Measurements from ENCODE around the gene GALNT9.

The GALNT9 gene

DNA sequence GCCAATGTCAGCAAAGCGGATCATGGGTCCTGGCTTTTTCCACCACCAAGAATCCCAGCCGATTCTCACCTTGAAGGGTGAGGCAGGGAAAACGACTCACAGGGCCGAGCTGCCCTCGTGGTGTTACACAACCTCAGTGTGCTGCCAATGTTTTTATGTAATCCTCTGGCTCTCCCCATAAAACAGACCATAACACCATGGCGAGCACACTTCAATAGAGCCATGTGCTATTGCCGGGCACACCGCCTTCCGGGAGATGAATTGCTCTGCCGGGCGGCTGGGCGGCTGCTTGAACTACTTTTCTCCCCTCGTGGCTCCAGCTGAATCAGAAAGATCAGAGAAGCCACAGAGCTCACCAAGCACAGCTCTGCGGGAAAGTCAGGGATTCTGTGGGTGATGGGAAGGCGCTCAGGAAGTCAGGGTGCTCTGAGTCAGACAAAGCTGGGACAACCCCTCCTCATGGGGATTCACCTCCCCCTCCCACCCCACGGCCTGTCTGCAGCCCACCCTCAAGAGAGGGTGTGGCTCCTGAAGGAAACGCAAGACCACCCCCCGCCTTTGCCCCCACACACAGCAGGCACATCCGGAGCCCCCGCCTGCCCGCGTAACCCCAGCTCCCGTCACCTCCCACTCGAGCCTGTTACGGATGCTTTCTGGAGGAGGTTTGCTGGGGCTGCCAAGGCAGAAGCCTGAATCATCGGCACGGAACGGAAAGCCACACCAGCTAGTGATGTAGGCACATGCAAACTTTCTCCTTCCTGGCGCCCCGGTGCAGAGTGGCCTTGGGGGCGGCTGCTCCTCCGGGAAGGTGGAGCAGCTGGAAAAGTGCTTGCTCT is 1.8 kb downstream of the GALNT9 start:
- DNase-seq (ENCODE audit: low spot score in 2 of 2) (peak; percentile 17 to 55), ATAC-seq (peak; percentile 78)
- Mint-ChIP-seq H3K9me3 (no peaks in the 10 kb centered on the region), H3K4me1 (peaks cover 11% of the 10 kb centered on the region), H3K4me3 (peak overlapping the region; percentile 21), H3K36me3 (no peaks in the 10 kb centered on the region), H3K27ac (no peak overlapping the region)

GRCh38 chr12:132326646-132327045 is 2.7 kb downstream of the GALNT9 start:
- ATAC-seq (no peak), DNase-seq (ENCODE audit: low spot score in 2 of 2) (no peak)
- no peak overlapping the region for H3K27ac Mint-ChIP-seq
- peaks cover 11% of the 10 kb centered on the region for H3K4me1 Mint-ChIP-seq
- H3K36me3 Mint-ChIP-seq, result no peaks in the 10 kb centered on the region
- H3K9me3 Mint-ChIP-seq, result no peaks in the 10 kb centered on the region
- H3K4me3 Mint-ChIP-seq, result peak overlapping the region; percentile 21

DNA sequence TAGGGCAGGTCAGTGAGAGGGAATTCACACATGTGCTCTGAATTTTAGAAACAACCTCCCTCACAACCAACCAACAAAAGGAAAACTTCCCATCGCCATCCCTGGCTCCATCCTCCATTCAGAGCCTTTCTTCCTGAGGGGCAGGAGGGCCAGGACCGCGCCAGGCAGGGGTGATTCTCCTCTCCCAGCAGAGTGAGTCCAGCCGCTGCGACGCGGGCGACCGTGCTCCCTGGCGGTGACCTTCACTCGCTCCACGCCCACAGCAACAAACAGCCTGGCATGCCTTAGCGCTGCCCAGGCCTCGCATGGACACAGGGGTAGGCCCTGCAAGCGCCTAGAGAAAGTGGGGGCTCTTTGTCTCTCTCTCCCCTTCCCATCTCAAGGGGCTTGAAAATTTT is 3.7 kb downstream of the GALNT9 start:
- no peak overlapping the region for H3K4me3 Mint-ChIP-seq

GRCh38 chr12:132324841-132325732 is 4.3 kb downstream of the GALNT9 start:
- H3K27ac Mint-ChIP-seq, result no peak overlapping the region
- no peak overlapping the region for H3K4me3 Mint-ChIP-seq
- H3K4me1 Mint-ChIP-seq, result peaks cover 11% of the 10 kb centered on the region
- no peaks in the 10 kb centered on the region for H3K36me3 Mint-ChIP-seq
- DNase-seq (ENCODE audit: low spot score in 2 of 2) (no peak), ATAC-seq (no peak)
- no peaks in the 10 kb centered on the region for H3K9me3 Mint-ChIP-seq

More for the DNA sequence above, 3.7 kb downstream of the GALNT9 start:
- Mint-ChIP-seq H3K9me3 (no peaks in the 10 kb centered on the region), H3K4me1 (peaks cover 11% of the 10 kb centered on the region), H3K36me3 (no peaks in the 10 kb centered on the region), H3K27ac (no peak overlapping the region)
- ATAC-seq, result no peak
- DNase-seq (ENCODE audit: low spot score in 2 of 2), result no peak

DNA sequence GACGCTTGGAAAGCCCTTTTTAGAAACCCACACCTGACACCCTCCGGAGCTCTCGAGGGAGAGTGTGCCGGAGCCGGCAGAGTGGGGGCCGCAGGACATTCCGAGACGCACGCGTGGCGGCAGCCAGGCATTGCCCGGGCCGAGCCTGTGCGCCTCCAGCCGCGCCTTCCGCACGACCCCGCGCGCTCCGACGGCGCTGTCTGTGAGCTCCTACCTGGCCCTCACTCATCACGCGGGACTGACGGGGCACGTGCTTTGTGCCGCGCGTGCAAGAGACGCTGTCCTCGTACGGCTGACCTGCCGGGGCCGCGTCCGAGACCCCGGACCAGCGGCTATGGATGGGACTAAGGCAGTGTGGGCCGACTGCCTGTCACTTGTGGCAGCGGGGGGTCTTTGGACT is 5.2 kb downstream of the GALNT9 start:
- H3K9me3 Mint-ChIP-seq, result no peaks in the 10 kb centered on the region
- no peaks in the 10 kb centered on the region for H3K36me3 Mint-ChIP-seq
- no peak overlapping the region for H3K27ac Mint-ChIP-seq
- DNase-seq (ENCODE audit: low spot score in 2 of 2) (no peak), ATAC-seq (no peak)
- peaks cover 11% of the 10 kb centered on the region for H3K4me1 Mint-ChIP-seq
- H3K4me3 Mint-ChIP-seq, result no peak overlapping the region

GRCh38 chr12:132323171-132324010 is 6.0 kb downstream of the GALNT9 start:
- Mint-ChIP-seq H3K4me1 (peaks cover 11% of the 10 kb centered on the region), H3K36me3 (no peaks in the 10 kb centered on the region), H3K4me3 (peak overlapping the region; percentile 51), H3K9me3 (no peaks in the 10 kb centered on the region), H3K27ac (peak overlapping the region; percentile 56)
- DNase-seq (ENCODE audit: low spot score in 2 of 2) (no peak), ATAC-seq (no peak)

DNA sequence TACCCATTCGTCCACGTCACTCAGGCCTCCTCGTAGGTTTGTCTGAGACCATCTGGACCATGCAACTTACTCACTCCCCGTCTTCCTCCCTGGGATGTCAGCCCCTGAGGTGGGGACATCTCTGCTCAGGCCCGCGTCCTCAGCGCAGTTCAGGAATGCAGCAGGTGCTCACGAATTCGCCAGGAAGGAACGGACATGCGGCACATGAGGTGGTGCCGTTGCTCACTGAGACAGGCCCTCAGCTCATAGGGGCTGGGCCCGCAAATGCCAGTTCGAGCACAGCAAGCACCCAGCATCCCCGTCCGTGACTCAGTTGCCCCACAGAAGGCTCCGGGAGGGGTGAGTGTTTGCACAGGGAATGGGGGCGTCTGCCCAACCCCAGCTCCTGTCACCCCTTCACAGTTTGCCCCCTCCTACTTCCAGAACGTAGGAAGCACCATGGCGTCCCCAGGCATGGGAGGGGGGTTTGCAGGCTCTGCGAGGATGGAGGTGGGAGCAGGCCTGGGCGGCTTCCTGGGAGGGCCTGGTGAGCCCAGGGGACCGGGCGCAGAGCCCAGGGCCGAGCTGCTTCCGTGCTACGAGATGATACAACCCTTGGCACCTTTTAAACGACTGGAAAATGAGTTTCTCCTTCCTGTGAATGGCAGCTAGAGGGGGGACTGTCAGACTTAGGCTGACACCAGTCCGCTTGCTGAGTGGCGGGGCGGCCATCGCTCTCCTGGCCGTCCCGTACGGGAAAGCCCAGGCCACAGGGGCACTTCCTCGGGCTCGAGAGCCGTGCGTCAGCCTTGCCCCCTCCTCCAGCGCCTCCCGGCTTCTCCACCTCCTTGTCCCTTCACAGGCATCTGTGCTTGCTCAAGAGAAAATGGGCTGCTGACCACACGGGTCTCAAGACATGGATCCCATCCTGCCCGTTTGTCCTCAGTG is 6.9 kb downstream of the GALNT9 start:
- no peak overlapping the region for H3K4me3 Mint-ChIP-seq
- DNase-seq (ENCODE audit: low spot score in 2 of 2) (no peak), ATAC-seq (no peak)
- peaks cover 9% of the 10 kb centered on the region for H3K4me1 Mint-ChIP-seq
- no peaks in the 10 kb centered on the region for H3K9me3 Mint-ChIP-seq
- H3K27ac Mint-ChIP-seq, result peak overlapping the region; percentile 56
- H3K36me3 Mint-ChIP-seq, result no peaks in the 10 kb centered on the region

DNA sequence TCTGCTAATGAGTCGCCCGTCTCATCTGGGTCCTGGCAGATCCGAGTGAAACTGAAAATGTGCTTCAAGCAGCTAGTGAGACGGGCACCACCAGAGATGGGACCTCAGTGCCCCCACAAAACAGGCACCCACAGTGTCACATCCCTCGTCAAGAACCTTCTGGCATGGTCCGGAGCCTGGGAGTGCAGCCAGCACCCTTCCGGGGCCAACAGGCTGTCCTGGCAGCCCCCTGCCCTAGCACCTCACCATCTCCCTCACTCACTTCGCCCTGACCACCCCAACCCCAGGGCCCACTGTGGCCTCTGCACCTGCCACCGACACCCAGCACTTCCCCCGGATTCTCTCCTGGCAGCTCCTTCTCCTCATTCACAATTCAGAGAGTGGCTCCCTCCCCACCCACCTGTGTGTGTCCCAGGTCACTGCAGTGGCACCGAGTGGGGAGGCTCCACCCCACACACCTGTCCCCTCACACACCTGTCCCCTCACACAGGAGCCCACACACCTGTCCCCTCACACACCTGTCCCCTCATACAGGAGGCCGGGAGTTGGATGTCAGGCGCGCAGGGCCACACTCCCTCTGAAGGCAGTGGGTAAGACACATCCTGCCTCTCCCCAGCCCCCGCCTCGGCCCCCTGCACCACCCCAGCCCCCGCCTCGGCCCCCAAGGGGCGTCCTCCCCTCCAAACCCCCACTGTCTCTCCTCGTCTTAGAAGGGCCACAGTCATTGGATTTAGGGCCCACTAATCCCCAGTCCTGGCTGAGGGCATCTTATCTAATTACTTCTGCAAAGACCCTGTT is 7.9 kb downstream of the GALNT9 start:
- Mint-ChIP-seq H3K9me3 (no peaks in the 10 kb centered on the region), H3K4me3 (no peak overlapping the region), H3K4me1 (no peaks in the 10 kb centered on the region), H3K36me3 (no peaks in the 10 kb centered on the region), H3K27ac (no peak overlapping the region)
- no peak for DNase-seq (ENCODE audit: low spot score in 2 of 2)
- ATAC-seq, result no peak

GRCh38 chr12:132320767-132321211 is 8.6 kb downstream of the GALNT9 start:
- ATAC-seq (no peak), DNase-seq (ENCODE audit: low spot score in 2 of 2) (no peak)
- Mint-ChIP-seq H3K36me3 (no peaks in the 10 kb centered on the region), H3K4me1 (no peaks in the 10 kb centered on the region), H3K4me3 (no peak overlapping the region), H3K9me3 (no peaks in the 10 kb centered on the region), H3K27ac (no peak overlapping the region)

- Mint-ChIP-seq H3K4me3 (no peak overlapping the region), H3K36me3 (no peaks in the 10 kb centered on the region), H3K9me3 (no peaks in the 10 kb centered on the region), H3K27ac (no peak overlapping the region), H3K4me1 (no peaks in the 10 kb centered on the region)
- no peak for DNase-seq (ENCODE audit: low spot score in 2 of 2)
- ATAC-seq, result no peak
These were observed 9.3 kb downstream of the GALNT9 start for GRCh38 chr12:132319991-132320570.

- Mint-ChIP-seq H3K4me3 (no peak overlapping the region), H3K27ac (no peak overlapping the region), H3K36me3 (no peaks in the 10 kb centered on the region), H3K9me3 (no peaks in the 10 kb centered on the region), H3K4me1 (no peaks in the 10 kb centered on the region)
- ATAC-seq (no peak), DNase-seq (ENCODE audit: low spot score in 2 of 2) (no peak)
These were observed 9.9 kb downstream of the GALNT9 start for GRCh38 chr12:132319359-132319950.

GRCh38 chr12:132318618-132319033 is 10.8 kb downstream of the GALNT9 start:
- H3K4me1 Mint-ChIP-seq, result no peaks in the 10 kb centered on the region
- H3K9me3 Mint-ChIP-seq, result no peaks in the 10 kb centered on the region
- no peak for DNase-seq (ENCODE audit: low spot score in 2 of 2)
- no peaks in the 10 kb centered on the region for H3K36me3 Mint-ChIP-seq
- no peak overlapping the region for H3K27ac Mint-ChIP-seq
- peak; percentile 12 for ATAC-seq
- H3K4me3 Mint-ChIP-seq, result no peak overlapping the region

DNA sequence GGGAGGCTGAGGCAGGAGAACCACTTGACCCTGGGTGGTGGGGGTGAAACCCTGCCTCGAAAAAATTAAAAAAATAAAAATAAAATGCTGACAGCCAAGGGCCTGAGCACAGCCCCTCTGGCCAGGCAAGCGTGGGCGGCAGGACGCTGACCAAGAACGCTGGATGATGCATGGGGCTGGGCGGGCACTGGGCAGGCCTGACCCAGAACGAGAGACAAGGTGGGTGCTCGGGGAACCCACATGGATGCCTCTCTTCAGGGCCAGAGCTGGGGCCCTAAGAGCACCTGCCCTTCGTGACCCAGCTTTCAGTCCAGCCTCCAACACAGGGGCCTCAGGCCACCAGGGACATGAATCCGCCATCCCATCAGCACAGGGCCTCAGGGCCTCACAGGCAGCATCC is 11.3 kb downstream of the GALNT9 start:
- no peak overlapping the region for H3K4me3 Mint-ChIP-seq
- ATAC-seq (no peak), DNase-seq (ENCODE audit: low spot score in 2 of 2) (no peak)
- H3K4me1 Mint-ChIP-seq, result no peaks in the 10 kb centered on the region
- H3K27ac Mint-ChIP-seq, result no peak overlapping the region
- H3K9me3 Mint-ChIP-seq, result no peaks in the 10 kb centered on the region
- H3K36me3 Mint-ChIP-seq, result no peaks in the 10 kb centered on the region
